ENCODE measurements around the gene ESRRB.

Gene ESRRB

GRCh38 chr14:76509311-76509710 is 133.4 kb downstream of the ESRRB start:
- H3K4me3 ChIP-seq (ENCODE audit: control insufficient read depth in 1 of 7, extremely low read depth in 1 of 7, insufficient read depth in 4 of 7, low read depth in 2 of 7, low read length in 6 of 7): no peak overlapping the region
- no peak overlapping the region for H3K27ac ChIP-seq (ENCODE audit: insufficient read depth in 1 of 2, low read depth in 1 of 2, low read length in 2 of 2, poor library complexity in 1 of 2, severe bottlenecking in 2 of 2)

GRCh38 chr14:76510181-76510580 is 134.2 kb downstream of the ESRRB start:
- POLR2A ChIA-PET: no interaction called here
- no peak for DNase-seq
- Histone ChIP-seq H3K27me3 (replicated peaks in 2 of 5; ENCODE audit: control insufficient read depth in 4 of 5, insufficient read depth in 5 of 5, low read length in 4 of 5) (peaks cover 0 to 8% (median 7%) of the 10 kb centered on the region in 5 experiments), H3K27ac (ENCODE audit: insufficient read depth in 1 of 2, low read depth in 1 of 2, low read length in 2 of 2, poor library complexity in 1 of 2, severe bottlenecking in 2 of 2) (no peak overlapping the region), H3K9me3 (ENCODE audit: control extremely low read depth in 1 of 5, control insufficient read depth in 4 of 5, insufficient read depth in 2 of 5, low read depth in 1 of 5, low read length in 4 of 5) (no peaks in the 10 kb centered on the region), H3K36me3 (ENCODE audit: control insufficient read depth in 4 of 4, insufficient read depth in 4 of 4, low read length in 3 of 4) (no peaks in the 10 kb centered on the region), H3K4me3 (ENCODE audit: control insufficient read depth in 1 of 7, extremely low read depth in 1 of 7, insufficient read depth in 4 of 7, low read depth in 2 of 7, low read length in 6 of 7) (no peak overlapping the region), H3K4me1 (ENCODE audit: control extremely low read depth in 1 of 4, control insufficient read depth in 4 of 4, insufficient read depth in 4 of 4, low read length in 3 of 4) (peaks cover 0 to under 1% (median under 1%) of the 10 kb centered on the region in 4 experiments)
- CTCF ChIA-PET: interaction anchor here (1.5 kb wide), 1 partner anchor 135 kb away, joined by 6 read pairs; no protein-coding TSS in a partner anchor
- 86% methylated on average over 1 of the region's 3 CpGs for WGBS (ENCODE audit: insufficient coverage)

More at GRCh38 chr14:76509311-76509710, 133.4 kb downstream of the ESRRB start:
- no peaks in the 10 kb centered on the region for H3K36me3 ChIP-seq (ENCODE audit: control insufficient read depth in 4 of 4, insufficient read depth in 4 of 4, low read length in 3 of 4)
- CTCF ChIA-PET: no interaction called here
- no peak for DNase-seq
- H3K4me1 ChIP-seq (ENCODE audit: control extremely low read depth in 1 of 4, control insufficient read depth in 4 of 4, insufficient read depth in 4 of 4, low read length in 3 of 4): no peaks in the 10 kb centered on the region
- no peaks in the 10 kb centered on the region for H3K9me3 ChIP-seq (ENCODE audit: control extremely low read depth in 1 of 5, control insufficient read depth in 4 of 5, insufficient read depth in 2 of 5, low read depth in 1 of 5, low read length in 4 of 5)
- WGBS (ENCODE audit: insufficient coverage): 89% methylated on average over 6 of the region's 7 CpGs
- peaks cover 0 to 8% (median 7%) of the 10 kb centered on the region in 5 experiments for H3K27me3 ChIP-seq (replicated peaks in 2 of 5; ENCODE audit: control insufficient read depth in 4 of 5, insufficient read depth in 5 of 5, low read length in 4 of 5)
- POLR2A ChIA-PET: no interaction called here

GRCh38 chr14:76514213-76514998 is 138.5 kb downstream of the ESRRB start:
- Histone ChIP-seq H3K4me3 (ENCODE audit: control insufficient read depth in 1 of 7, extremely low read depth in 1 of 7, insufficient read depth in 4 of 7, low read depth in 2 of 7, low read length in 6 of 7) (no peak overlapping the region), H3K4me1 (ENCODE audit: control extremely low read depth in 1 of 4, control insufficient read depth in 4 of 4, insufficient read depth in 4 of 4, low read length in 3 of 4) (peaks cover 0 to 6% (median 4%) of the 10 kb centered on the region in 4 experiments), H3K27ac (ENCODE audit: insufficient read depth in 1 of 2, low read depth in 1 of 2, low read length in 2 of 2, poor library complexity in 1 of 2, severe bottlenecking in 2 of 2) (no peak overlapping the region), H3K9me3 (ENCODE audit: control extremely low read depth in 1 of 5, control insufficient read depth in 4 of 5, insufficient read depth in 2 of 5, low read depth in 1 of 5, low read length in 4 of 5) (no peaks in the 10 kb centered on the region), H3K27me3 (replicated peaks in 2 of 5; ENCODE audit: control insufficient read depth in 4 of 5, insufficient read depth in 5 of 5, low read length in 4 of 5) (peaks cover 0 to 8% (median 0%) of the 10 kb centered on the region in 5 experiments), H3K36me3 (ENCODE audit: control insufficient read depth in 4 of 4, insufficient read depth in 4 of 4, low read length in 3 of 4) (no peaks in the 10 kb centered on the region)
- ChIA-PET CTCF (interaction anchor here (1.4 to 5.3 kb wide), 2 partner anchors 9 to 132 kb away, joined by 3 to 27 read pairs; no protein-coding TSS in a partner anchor), POLR2A (no interaction called here)
- peak; percentile 48 to 70 (median 66) for DNase-seq
- 47% methylated on average over 4 of the region's 6 CpGs for WGBS (ENCODE audit: insufficient coverage)

GRCh38 chr14:76516884-76517283 is 140.9 kb downstream of the ESRRB start:
- POLR2A ChIA-PET: no interaction called here

GRCh38 chr14:76518366-76518765 is 142.4 kb downstream of the ESRRB start:
- ChIA-PET POLR2A (no interaction called here), CTCF (no interaction called here)
- Histone ChIP-seq H3K4me3 (ENCODE audit: control insufficient read depth in 1 of 7, extremely low read depth in 1 of 7, insufficient read depth in 4 of 7, low read depth in 2 of 7, low read length in 6 of 7) (no peak overlapping the region), H3K27ac (ENCODE audit: insufficient read depth in 1 of 2, low read depth in 1 of 2, low read length in 2 of 2, poor library complexity in 1 of 2, severe bottlenecking in 2 of 2) (no peak overlapping the region), H3K4me1 (ENCODE audit: control extremely low read depth in 1 of 4, control insufficient read depth in 4 of 4, insufficient read depth in 4 of 4, low read length in 3 of 4) (peaks cover 0 to 6% (median 4%) of the 10 kb centered on the region in 4 experiments), H3K27me3 (replicated peaks in 2 of 5; ENCODE audit: control insufficient read depth in 4 of 5, insufficient read depth in 5 of 5, low read length in 4 of 5) (no peaks in the 10 kb centered on the region), H3K36me3 (ENCODE audit: control insufficient read depth in 4 of 4, insufficient read depth in 4 of 4, low read length in 3 of 4) (no peaks in the 10 kb centered on the region), H3K9me3 (ENCODE audit: control extremely low read depth in 1 of 5, control insufficient read depth in 4 of 5, insufficient read depth in 2 of 5, low read depth in 1 of 5, low read length in 4 of 5) (peaks cover 0 to 8% (median 3%) of the 10 kb centered on the region in 5 experiments)
- WGBS (ENCODE audit: insufficient coverage): no CpG with 5 or more reads among the region's 4 CpGs
- DNase-seq: no peak

More at GRCh38 chr14:76516884-76517283, 140.9 kb downstream of the ESRRB start:
- H3K27ac ChIP-seq (ENCODE audit: insufficient read depth in 1 of 2, low read depth in 1 of 2, low read length in 2 of 2, poor library complexity in 1 of 2, severe bottlenecking in 2 of 2): no peak overlapping the region
- H3K9me3 ChIP-seq (ENCODE audit: control extremely low read depth in 1 of 5, control insufficient read depth in 4 of 5, insufficient read depth in 2 of 5, low read depth in 1 of 5, low read length in 4 of 5): peaks cover 0 to 8% (median 2%) of the 10 kb centered on the region in 5 experiments
- no peak overlapping the region for H3K4me3 ChIP-seq (ENCODE audit: control insufficient read depth in 1 of 7, extremely low read depth in 1 of 7, insufficient read depth in 4 of 7, low read depth in 2 of 7, low read length in 6 of 7)
- CTCF ChIA-PET: interaction anchor here (5.3 kb wide), 1 partner anchor 129 kb away, joined by 27 read pairs; no protein-coding TSS in a partner anchor
- no peaks in the 10 kb centered on the region for H3K36me3 ChIP-seq (ENCODE audit: control insufficient read depth in 4 of 4, insufficient read depth in 4 of 4, low read length in 3 of 4)
- peaks cover 0 to 4% (median 0%) of the 10 kb centered on the region in 5 experiments for H3K27me3 ChIP-seq (replicated peaks in 2 of 5; ENCODE audit: control insufficient read depth in 4 of 5, insufficient read depth in 5 of 5, low read length in 4 of 5)
- peaks cover 0 to 6% (median 4%) of the 10 kb centered on the region in 4 experiments for H3K4me1 ChIP-seq (ENCODE audit: control extremely low read depth in 1 of 4, control insufficient read depth in 4 of 4, insufficient read depth in 4 of 4, low read length in 3 of 4)
- 77% methylated on average over 2 of the region's 3 CpGs for WGBS (ENCODE audit: insufficient coverage)
- peak in 1 of 3 donors; percentile 1 for DNase-seq

GRCh38 chr14:76525106-76525821 is 149.3 kb downstream of the ESRRB start:
- no peak overlapping the region for H3K4me3 ChIP-seq (ENCODE audit: control insufficient read depth in 1 of 7, extremely low read depth in 1 of 7, insufficient read depth in 4 of 7, low read depth in 2 of 7, low read length in 6 of 7)
- H3K27ac ChIP-seq (ENCODE audit: insufficient read depth in 1 of 2, low read depth in 1 of 2, low read length in 2 of 2, poor library complexity in 1 of 2, severe bottlenecking in 2 of 2): no peak overlapping the region
- H3K4me1 ChIP-seq (ENCODE audit: control extremely low read depth in 1 of 4, control insufficient read depth in 4 of 4, insufficient read depth in 4 of 4, low read length in 3 of 4): no peaks in the 10 kb centered on the region
- H3K9me3 ChIP-seq (ENCODE audit: control extremely low read depth in 1 of 5, control insufficient read depth in 4 of 5, insufficient read depth in 2 of 5, low read depth in 1 of 5, low read length in 4 of 5): peaks cover 0 to 8% (median 3%) of the 10 kb centered on the region in 5 experiments
- WGBS (ENCODE audit: insufficient coverage): 85% methylated on average over 3 of the region's 3 CpGs
- CTCF ChIA-PET: interaction anchor here (1.8 kb wide), 1 partner anchor 122 kb away, joined by 4 read pairs; no protein-coding TSS in a partner anchor
- H3K36me3 ChIP-seq (ENCODE audit: control insufficient read depth in 4 of 4, insufficient read depth in 4 of 4, low read length in 3 of 4): no peaks in the 10 kb centered on the region
- no peak for DNase-seq
- POLR2A ChIA-PET: no interaction called here
- H3K27me3 ChIP-seq (replicated peaks in 2 of 5; ENCODE audit: control insufficient read depth in 4 of 5, insufficient read depth in 5 of 5, low read length in 4 of 5): peaks cover 0 to 2% (median 0%) of the 10 kb centered on the region in 5 experiments

- WGBS (ENCODE audit: insufficient coverage): 64% methylated on average over 3 of the region's 3 CpGs
Observed at GRCh38 chr14:76531085-76531484, 155.1 kb downstream of the ESRRB start.

More at GRCh38 chr14:76531085-76531484, 155.1 kb downstream of the ESRRB start:
- H3K4me1 ChIP-seq (ENCODE audit: control extremely low read depth in 1 of 4, control insufficient read depth in 4 of 4, insufficient read depth in 4 of 4, low read length in 3 of 4): no peaks in the 10 kb centered on the region
- no peaks in the 10 kb centered on the region for H3K27me3 ChIP-seq (replicated peaks in 2 of 5; ENCODE audit: control insufficient read depth in 4 of 5, insufficient read depth in 5 of 5, low read length in 4 of 5)
- ChIA-PET CTCF (no interaction called here), POLR2A (no interaction called here)
- no peaks in the 10 kb centered on the region for H3K36me3 ChIP-seq (ENCODE audit: control insufficient read depth in 4 of 4, insufficient read depth in 4 of 4, low read length in 3 of 4)
- no peak overlapping the region for H3K27ac ChIP-seq (ENCODE audit: insufficient read depth in 1 of 2, low read depth in 1 of 2, low read length in 2 of 2, poor library complexity in 1 of 2, severe bottlenecking in 2 of 2)
- no peak overlapping the region for H3K4me3 ChIP-seq (ENCODE audit: control insufficient read depth in 1 of 7, extremely low read depth in 1 of 7, insufficient read depth in 4 of 7, low read depth in 2 of 7, low read length in 6 of 7)
- H3K9me3 ChIP-seq (ENCODE audit: control extremely low read depth in 1 of 5, control insufficient read depth in 4 of 5, insufficient read depth in 2 of 5, low read depth in 1 of 5, low read length in 4 of 5): no peaks in the 10 kb centered on the region
- DNase-seq: no peak
